HEK293 (cell line): Measurements from ENCODE around the gene TNFAIP8L3.

Experiments
- CTCF ChIA-PET: fragments of 350-600 bp; formaldehyde crosslinking; extraction: SDS; loops from one replicate; lab custom pipeline; 2021; ENCODE audit warnings: antibody characterized with exemption; lab: Yijun Ruan, JAX
- POLR2A ChIA-PET: fragments of 300-600 bp; formaldehyde crosslinking; extraction: SDS; loops from one replicate; lab custom pipeline; 2020; ENCODE audit warnings: antibody characterized with exemption, inconsistent platforms; lab: Yijun Ruan, JAX
- H3K27ac ChIP-seq: fragments of 200-500 bp; sonication (Bioruptor generic); 2 replicates; pipeline ENCODE4 v1.5.1; 2014; ENCODE audit warnings: low read depth, low read length, control low read depth, inconsistent platforms; ENCODE audit errors: extremely low read depth
- H3K36me3 ChIP-seq, 2 experiments: fragments of 200-500 bp in 1 of 2; sonication (Bioruptor generic) in 1 of 2; 1 replicate in 1 of 2; 2 replicates in 1 of 2; pipeline ENCODE4 v1.5.1; 2014 to 2017; ENCODE audit warnings: inconsistent platforms in 2 of 2, low read length in 2 of 2; ENCODE audit not compliant: control insufficient read depth in 2 of 2, insufficient read depth in 1 of 2
- H3K4me1 ChIP-seq: fragments of 200-500 bp; sonication (Bioruptor generic); 2 replicates; pipeline ENCODE4 v1.5.1; 2014; ENCODE audit warnings: mild to moderate bottlenecking, low read length, inconsistent platforms; ENCODE audit not compliant: control insufficient read depth, insufficient read depth
- H3K4me3 ChIP-seq: 2 replicates; pipeline ENCODE4 v1.5.1; 2011; ENCODE audit warnings: low read depth, mild to moderate bottlenecking, control low read depth, low read length, moderate library complexity
- H3K9me3 ChIP-seq: fragments of 200-500 bp; sonication (Bioruptor generic); 2 replicates; pipeline ENCODE4 v1.5.1; 2014; ENCODE audit warnings: low read depth, low read length, inconsistent platforms; ENCODE audit not compliant: control insufficient read depth, insufficient read depth
- GLIS1 ChIP-seq: fragments of 450-650 bp; formaldehyde crosslinking; IDR thresholded peaks from 2 replicates; pipeline ENCODE4 v1.5.1; 2016; ENCODE audit warnings: missing biosample characterization, missing genetic modification characterization
- KLF9 ChIP-seq: fragments of 450-650 bp; formaldehyde crosslinking; IDR thresholded peaks from 2 replicates; pipeline ENCODE4 v1.5.1; 2016; ENCODE audit warnings: missing biosample characterization, missing genetic modification characterization, low read depth
- OSR2 ChIP-seq: fragments of 450-650 bp; formaldehyde crosslinking; IDR thresholded peaks from 2 replicates; pipeline ENCODE4 v1.5.1; 2016; ENCODE audit warnings: missing biosample characterization, missing genetic modification characterization
- OVOL3 ChIP-seq: fragments of 450-650 bp; formaldehyde crosslinking; IDR thresholded peaks from 2 replicates; pipeline ENCODE4 v1.5.1; 2016; ENCODE audit warnings: missing biosample characterization, missing genetic modification characterization
- ZBTB20 ChIP-seq: fragments of 450-650 bp; formaldehyde crosslinking; IDR thresholded peaks from 2 replicates; pipeline ENCODE4 v1.5.1; 2016; ENCODE audit warnings: missing biosample characterization, missing genetic modification characterization
- ZBTB21 ChIP-seq: fragments of 450-650 bp; formaldehyde crosslinking; IDR thresholded peaks from 2 replicates; pipeline ENCODE4 v1.5.1; 2017; ENCODE audit warnings: missing biosample characterization, missing genetic modification characterization
- ZBTB7A ChIP-seq: fragments of 450-650 bp; formaldehyde crosslinking; IDR thresholded peaks from 2 replicates; pipeline ENCODE4 v1.5.1; 2016; ENCODE audit warnings: low read depth, missing biosample characterization, missing genetic modification characterization
- ZBTB8A ChIP-seq: fragments of 450-650 bp; formaldehyde crosslinking; IDR thresholded peaks from 2 replicates; pipeline ENCODE4 v1.5.1; 2016; ENCODE audit warnings: missing biosample characterization, missing genetic modification characterization
- ZNF132 ChIP-seq: fragments of 450-650 bp; formaldehyde crosslinking; IDR thresholded peaks from 2 replicates; pipeline ENCODE4 v1.5.1; 2017; ENCODE audit warnings: missing biosample characterization, missing genetic modification characterization, borderline replicate concordance
- ZNF202 ChIP-seq: fragments of 450-650 bp; formaldehyde crosslinking; IDR thresholded peaks from 2 replicates; pipeline ENCODE4 v1.5.1; 2016; ENCODE audit warnings: missing biosample characterization, missing genetic modification characterization, borderline replicate concordance
- ZNF214 ChIP-seq: fragments of 450-650 bp; formaldehyde crosslinking; IDR thresholded peaks from 2 replicates; pipeline ENCODE4 v1.5.1; 2017; ENCODE audit warnings: missing biosample characterization, mild to moderate bottlenecking, missing genetic modification characterization, borderline replicate concordance
- ZNF335 ChIP-seq: fragments of 450-650 bp; formaldehyde crosslinking; conservative IDR thresholded peaks from 2 replicates; pipeline ENCODE4 v1.5.1; 2016; ENCODE audit warnings: missing biosample characterization, missing genetic modification characterization
- ZNF423 ChIP-seq: fragments of 450-650 bp; formaldehyde crosslinking; IDR thresholded peaks from 2 replicates; pipeline ENCODE4 v1.5.1; 2016; ENCODE audit warnings: missing biosample characterization, missing genetic modification characterization
- ZNF791 ChIP-seq: fragments of 450-650 bp; formaldehyde crosslinking; IDR thresholded peaks from 2 replicates; pipeline ENCODE4 v1.5.1; 2016; ENCODE audit warnings: missing biosample characterization, missing genetic modification characterization
- ZNF792 ChIP-seq: fragments of 450-650 bp; formaldehyde crosslinking; IDR thresholded peaks from 2 replicates; pipeline ENCODE4 v1.5.1; 2016; ENCODE audit warnings: missing biosample characterization, missing genetic modification characterization
- ZSCAN23 ChIP-seq: fragments of 450-650 bp; formaldehyde crosslinking; IDR thresholded peaks from 2 replicates; pipeline ENCODE4 v1.5.1; 2016; ENCODE audit warnings: missing biosample characterization, missing genetic modification characterization
- ZSCAN5A ChIP-seq: fragments of 450-650 bp; formaldehyde crosslinking; IDR thresholded peaks from 2 replicates; pipeline ENCODE4 v1.5.1; 2016; ENCODE audit warnings: missing biosample characterization, missing genetic modification characterization
- ZXDB ChIP-seq: fragments of 450-650 bp; formaldehyde crosslinking; IDR thresholded peaks from 2 replicates; pipeline ENCODE4 v1.5.1; 2016; ENCODE audit warnings: missing biosample characterization, missing genetic modification characterization
- TF ChIP-seq, protein P1 (sequence below): fragments of 450-650 bp; formaldehyde crosslinking; IDR thresholded peaks from 2 replicates; pipeline ENCODE4 v1.5.1; 2016; ENCODE audit warnings: missing biosample characterization, missing genetic modification characterization
- TF ChIP-seq, protein P2 (sequence below): fragments of 450-650 bp; formaldehyde crosslinking; IDR thresholded peaks from 2 replicates; pipeline ENCODE4 v1.5.1; 2016; ENCODE audit warnings: missing biosample characterization, missing genetic modification characterization
- TF ChIP-seq, protein P3 (sequence below): fragments of 450-650 bp; formaldehyde crosslinking; IDR thresholded peaks from 2 replicates; pipeline ENCODE4 v1.5.1; 2016; ENCODE audit warnings: missing biosample characterization, missing genetic modification characterization

Gene TNFAIP8L3

GRCh38 chr15:51106481-51106880 is 11.8 kb upstream of the TNFAIP8L3 start:
- TF ChIP-seq ZNF202 (tag by site-specific recombination) (no peak), ZSCAN23 (tag by site-specific recombination) (no peak), ZNF423 (tag by site-specific recombination) (no peak), OSR2 (tag by site-specific recombination) (no peak), ZNF791 (tag by site-specific recombination) (no peak), ZSCAN5A (tag by site-specific recombination) (no peak), KLF9 (tag by site-specific recombination) (no peak), ZBTB8A (no peak), ZNF792 (tag by site-specific recombination) (no peak)
- TF ChIP-seq, protein P1, sequence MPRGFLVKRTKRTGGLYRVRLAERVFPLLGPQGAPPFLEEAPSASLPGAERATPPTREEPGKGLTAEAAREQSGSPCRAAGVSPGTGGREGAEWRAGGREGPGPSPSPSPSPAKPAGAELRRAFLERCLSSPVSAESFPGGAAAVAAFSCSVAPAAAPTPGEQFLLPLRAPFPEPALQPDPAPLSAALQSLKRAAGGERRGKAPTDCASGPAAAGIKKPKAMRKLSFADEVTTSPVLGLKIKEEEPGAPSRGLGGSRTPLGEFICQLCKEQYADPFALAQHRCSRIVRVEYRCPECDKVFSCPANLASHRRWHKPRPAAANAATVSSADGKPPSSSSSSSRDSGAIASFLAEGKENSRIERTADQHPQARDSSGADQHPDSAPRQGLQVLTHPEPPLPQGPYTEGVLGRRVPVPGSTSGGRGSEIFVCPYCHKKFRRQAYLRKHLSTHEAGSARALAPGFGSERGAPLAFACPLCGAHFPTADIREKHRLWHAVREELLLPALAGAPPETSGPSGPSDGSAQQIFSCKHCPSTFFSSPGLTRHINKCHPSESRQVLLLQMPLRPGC (tag by site-specific recombination): no peak
- TF ChIP-seq, protein P2, sequence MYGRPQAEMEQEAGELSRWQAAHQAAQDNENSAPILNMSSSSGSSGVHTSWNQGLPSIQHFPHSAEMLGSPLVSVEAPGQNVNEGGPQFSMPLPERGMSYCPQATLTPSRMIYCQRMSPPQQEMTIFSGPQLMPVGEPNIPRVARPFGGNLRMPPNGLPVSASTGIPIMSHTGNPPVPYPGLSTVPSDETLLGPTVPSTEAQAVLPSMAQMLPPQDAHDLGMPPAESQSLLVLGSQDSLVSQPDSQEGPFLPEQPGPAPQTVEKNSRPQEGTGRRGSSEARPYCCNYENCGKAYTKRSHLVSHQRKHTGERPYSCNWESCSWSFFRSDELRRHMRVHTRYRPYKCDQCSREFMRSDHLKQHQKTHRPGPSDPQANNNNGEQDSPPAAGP (tag by site-specific recombination): no peak
- TF ChIP-seq, all 188 proteins: peak for 0
- H3K9me3 ChIP-seq: no peaks in the 10 kb centered on the region
- POLR2A ChIA-PET: no interaction called here
- no peak overlapping the region for H3K27ac ChIP-seq
- no peaks in the 10 kb centered on the region for H3K36me3 ChIP-seq
- CTCF ChIA-PET: no interaction called here
- H3K4me1 ChIP-seq: 0 out of 2 replicates have a peak, but pooled peaks cover 4% of the 10 kb centered on the region
- H3K4me3 ChIP-seq: no peak overlapping the region

GRCh38 chr15:51105430-51106016 is 10.8 kb upstream of the TNFAIP8L3 start:
- Histone ChIP-seq H3K4me3 (no peak overlapping the region), H3K4me1 (0 out of 2 replicates have a peak, but pooled peaks cover 4% of the 10 kb centered on the region), H3K9me3 (no peaks in the 10 kb centered on the region), H3K36me3 (no peaks in the 10 kb centered on the region), H3K27ac (no peak overlapping the region)
- POLR2A ChIA-PET: no interaction called here
- CTCF ChIA-PET: interaction anchor here (1.3 to 1.4 kb wide), 2 partner anchors 28 to 58 kb away, joined by 3 read pairs; no protein-coding TSS in a partner anchor
- TF ChIP-seq ZNF132 (tag by site-specific recombination) (no peak), GLIS1 (tag by site-specific recombination) (no peak), OVOL3 (tag by site-specific recombination) (no peak), ZBTB20 (tag by site-specific recombination) (no peak), ZXDB (tag by site-specific recombination) (no peak), ZBTB21 (tag by site-specific recombination) (no peak), ZNF335 (tag by site-specific recombination) (no peak), ZNF214 (tag by site-specific recombination) (no peak), ZBTB7A (tag by site-specific recombination) (no peak)
- TF ChIP-seq, protein P3, sequence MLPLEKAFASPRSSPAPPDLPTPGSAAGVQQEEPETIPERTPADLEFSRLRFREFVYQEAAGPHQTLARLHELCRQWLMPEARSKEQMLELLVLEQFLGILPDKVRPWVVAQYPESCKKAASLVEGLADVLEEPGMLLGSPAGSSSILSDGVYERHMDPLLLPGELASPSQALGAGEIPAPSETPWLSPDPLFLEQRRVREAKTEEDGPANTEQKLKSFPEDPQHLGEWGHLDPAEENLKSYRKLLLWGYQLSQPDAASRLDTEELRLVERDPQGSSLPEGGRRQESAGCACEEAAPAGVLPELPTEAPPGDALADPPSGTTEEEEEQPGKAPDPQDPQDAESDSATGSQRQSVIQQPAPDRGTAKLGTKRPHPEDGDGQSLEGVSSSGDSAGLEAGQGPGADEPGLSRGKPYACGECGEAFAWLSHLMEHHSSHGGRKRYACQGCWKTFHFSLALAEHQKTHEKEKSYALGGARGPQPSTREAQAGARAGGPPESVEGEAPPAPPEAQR: no peak
